ENCODE results near the gene NEURL1.

- TF ChIP-seq CTCF (IDR thresholded peaks at IDR 0.05), result no peak
- no peak for TF ChIP-seq EZH2 (IDR thresholded peaks at IDR 0.05; ENCODE audit: borderline replicate concordance, insufficient read depth, low read depth, low read length, poor library complexity, severe bottlenecking)
These were observed 109.3 kb downstream of the NEURL1 start for GRCh38 chr10:103602852-103603155.
